ENCODE results near the gene ULBP1. TPM values are rescaled to one million over a fixed set of nuclear protein-coding genes. Genes with fewer than 3 reads are reported as not detected.
"Not testable (repeated sequence)": the region's sequence is repeated elsewhere in the genome, so short reads cannot be mapped to it uniquely, and the experiment has no call there.

The ULBP1 gene
- total RNA-seq, 1 donor from 2014 or later, result 1.2 TPM

DNA sequence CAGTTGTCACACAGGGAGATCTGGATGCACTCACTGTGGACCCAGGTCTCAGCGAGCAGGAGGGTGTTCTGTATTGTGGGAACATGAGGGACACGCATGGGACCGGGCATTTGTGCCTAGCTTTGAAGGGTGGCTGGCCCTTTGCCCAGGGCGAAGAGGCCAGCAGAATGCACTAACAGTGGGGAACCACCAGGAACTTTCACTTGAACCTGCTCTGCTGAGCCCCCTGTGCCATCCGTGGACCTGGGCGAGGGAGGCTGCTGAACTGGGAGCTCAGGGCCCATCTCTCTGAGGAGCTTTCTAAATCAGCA, 23.1 kb upstream of the ULBP1 start:
- peaks cover 63% of the 10 kb centered on the region for H3K27me3 ChIP-seq

GRCh38 chr6:149941583-149942460, 21.9 kb upstream of the ULBP1 start, which contains the start of gene ULBP2:
Gene ULBP2, plus strand, starts transcription at chr6:149942014. Its CDS starts 59 bp downstream, at chr6:149942073.
- H3K27ac ChIP-seq, result peak within 1 kb of the TSS; percentile 19
- no peak for TF ChIP-seq CTCF (IDR thresholded peaks at IDR 0.05)
- peak within 1 kb of the TSS; percentile 60 for H3K4me3 ChIP-seq
- DNase-seq (peak; percentile 90), ATAC-seq (peak; percentile 93)
- no peaks in the 10 kb centered on the region for H3K9me3 ChIP-seq
- intact Hi-C loops (cut with DNase I), result no loop called here
- no peaks in the 10 kb centered on the region for H3K36me3 ChIP-seq
- H3K27me3 ChIP-seq, result peaks cover 51% of the 10 kb centered on the region
- peaks cover 23% of the 10 kb centered on the region for H3K4me1 ChIP-seq

More for the DNA sequence above, 23.1 kb upstream of the ULBP1 start:
- H3K27ac ChIP-seq, result no peak overlapping the region
- intact Hi-C loops (cut with DNase I), result no loop called here
- H3K4me1 ChIP-seq, result peaks cover 23% of the 10 kb centered on the region
- DNase-seq (no peak), ATAC-seq (no peak)
- no peaks in the 10 kb centered on the region for H3K36me3 ChIP-seq
- no peak for TF ChIP-seq CTCF (IDR thresholded peaks at IDR 0.05)
- no peak overlapping the region for H3K4me3 ChIP-seq
- H3K9me3 ChIP-seq, result no peaks in the 10 kb centered on the region

DNA sequence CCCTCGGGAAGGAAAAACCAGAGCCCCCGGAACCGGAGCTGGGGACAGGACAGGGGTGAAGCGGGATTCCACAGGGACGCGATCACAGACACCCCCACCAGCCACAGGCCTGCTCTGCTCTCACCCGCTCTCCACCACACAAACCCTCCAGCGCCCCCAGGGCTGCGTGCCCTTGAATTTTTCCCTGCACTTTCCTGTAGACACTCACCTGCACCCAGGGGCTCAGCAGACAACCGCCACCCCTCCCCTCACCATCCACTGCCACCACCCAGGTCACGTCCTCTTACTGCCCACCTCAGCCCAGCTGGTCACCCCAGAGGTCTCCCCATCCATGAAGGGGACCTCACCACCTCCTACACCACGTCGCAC, 21.3 kb upstream of the ULBP1 start:
- H3K36me3 ChIP-seq, result no peaks in the 10 kb centered on the region
- H3K27me3 ChIP-seq, result peaks cover 45% of the 10 kb centered on the region
- intact Hi-C loops (cut with DNase I), result no loop called here
- DNase-seq, result no peak
- no peak overlapping the region for H3K27ac ChIP-seq
- H3K9me3 ChIP-seq, result no peaks in the 10 kb centered on the region
- no peak for ATAC-seq
- no peak for TF ChIP-seq CTCF (IDR thresholded peaks at IDR 0.05)
- H3K4me3 ChIP-seq, result peak overlapping the region; percentile 60
- H3K4me1 ChIP-seq, result peaks cover 23% of the 10 kb centered on the region

DNA sequence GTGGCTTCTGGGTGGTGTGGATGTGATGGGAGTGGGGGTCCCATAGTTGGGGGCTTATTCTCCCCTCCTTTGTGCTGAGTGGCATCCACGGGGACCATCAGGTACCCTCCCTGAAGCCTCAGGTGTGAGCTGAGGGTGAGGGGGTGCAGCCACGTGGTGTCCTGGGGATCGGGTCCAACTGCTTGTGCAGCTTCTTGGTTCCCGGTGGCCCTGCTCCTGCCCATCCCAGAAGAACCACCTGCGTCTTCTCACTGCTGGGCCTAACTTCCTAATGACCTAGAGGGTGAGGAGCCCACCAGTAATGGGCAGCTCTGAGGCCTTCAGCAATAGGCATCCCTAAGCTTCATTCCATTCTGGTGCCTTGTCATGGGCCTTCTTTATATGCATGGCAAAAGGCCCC, 20.4 kb upstream of the ULBP1 start:
- intact Hi-C loops (cut with DNase I); H3K36me3 ChIP-seq; H3K4me3 ChIP-seq; H3K9me3 ChIP-seq; H3K27ac ChIP-seq; ATAC-seq; DNase-seq: not testable (repeated sequence)
- peaks cover 20% of the 10 kb centered on the region for H3K4me1 ChIP-seq
- peaks cover 38% of the 10 kb centered on the region for H3K27me3 ChIP-seq

- DNase-seq; H3K27ac ChIP-seq; ATAC-seq; intact Hi-C loops (cut with DNase I); H3K4me3 ChIP-seq; H3K36me3 ChIP-seq; H3K9me3 ChIP-seq: not testable (repeated sequence)
- peaks cover 18% of the 10 kb centered on the region for H3K27me3 ChIP-seq
- H3K4me1 ChIP-seq, result peaks cover 11% of the 10 kb centered on the region
Observed at GRCh38 chr6:149945276-149945675, 18.5 kb upstream of the ULBP1 start.

DNA sequence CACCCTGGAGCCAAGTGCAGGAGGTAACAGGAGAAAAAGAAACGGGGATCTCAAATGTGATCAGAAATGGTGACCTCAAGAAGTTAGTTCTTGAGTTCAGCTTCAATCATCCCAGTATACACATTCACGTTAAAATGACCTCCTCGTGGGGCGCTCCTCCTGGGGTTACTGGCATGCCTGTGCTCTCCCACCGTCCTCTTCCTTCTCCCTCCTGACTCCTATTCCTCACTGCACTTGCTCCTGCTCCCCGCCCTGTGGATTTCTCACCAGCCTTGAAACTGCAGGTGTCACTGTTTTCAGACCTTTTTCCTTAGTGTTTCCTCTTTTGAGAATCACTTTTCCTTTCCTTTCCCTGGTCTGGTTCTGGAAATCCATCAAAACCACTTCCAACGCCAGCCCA, 17.1 kb upstream of the ULBP1 start:
- H3K4me1 ChIP-seq; DNase-seq; H3K36me3 ChIP-seq; H3K9me3 ChIP-seq; H3K27ac ChIP-seq; H3K4me3 ChIP-seq; ATAC-seq; intact Hi-C loops (cut with DNase I): not testable (repeated sequence)
- peaks cover 19% of the 10 kb centered on the region for H3K27me3 ChIP-seq

- H3K4me3 ChIP-seq; ATAC-seq; intact Hi-C loops (cut with DNase I); H3K9me3 ChIP-seq; H3K36me3 ChIP-seq; H3K27ac ChIP-seq; DNase-seq; H3K4me1 ChIP-seq: not testable (repeated sequence)
- H3K27me3 ChIP-seq, result peaks cover 23% of the 10 kb centered on the region
Observed at GRCh38 chr6:149947533-149947932, 16.2 kb upstream of the ULBP1 start.
